H1 (cell line): ENCODE measurements around the gene RGS9BP. TPM values are rescaled to one million over a fixed set of nuclear protein-coding genes. Genes with fewer than 3 reads are reported as not detected.

ENCODE experiments used
- CTCF ChIA-PET: fragments of 300-600 bp; sonication (Branson Sonifier 250); formaldehyde crosslinking; loops from one replicate; lab custom pipeline; 2021; ENCODE audit not compliant: partially characterized antibody; lab: Charles Lee
- POLR2A ChIA-PET: fragments of 300-600 bp; sonication (Branson Sonifier 250); formaldehyde crosslinking; loops from one replicate; lab custom pipeline; 2021; ENCODE audit warnings: inconsistent platforms; ENCODE audit not compliant: partially characterized antibody; lab: Charles Lee
- DNase-seq, 2 experiments: peaks; one replicate each; pipeline versions ENCODE4 v3.0.0 to v3.0.0-alpha.2; 2010 to 2022; ENCODE audit warnings: low spot score in 2 of 2, low read depth in 1 of 2, mixed read lengths in 1 of 2
- FAIRE-seq: peaks from 2 replicates; lab custom pipeline; 2011; peaks lifted over from hg19 to GRCh38; lab: Jason Lieb, UNC
- H2AFZ ChIP-seq: 2 replicates; pipeline ENCODE4 v1.8.1; 2012; ENCODE audit warnings: low read length, inconsistent platforms
- H2AK5ac ChIP-seq: 2 replicates; pipeline ENCODE4 v1.6.1; 2013; ENCODE audit warnings: low read depth, low read length
- H2BK120ac ChIP-seq: replicated peaks from 2 replicates; pipeline ENCODE3; 2013; ENCODE audit warnings: low read depth, low read length, inconsistent platforms
- H2BK12ac ChIP-seq: 2 replicates; pipeline ENCODE4 v1.6.1; 2013; ENCODE audit warnings: low read depth, low read length
- H2BK15ac ChIP-seq: 2 replicates; pipeline ENCODE4 v1.6.1; 2013; ENCODE audit warnings: low read length
- H2BK20ac ChIP-seq: 2 replicates; pipeline ENCODE4 v1.6.1; 2013; ENCODE audit warnings: low read length
- H2BK5ac ChIP-seq: 2 replicates; pipeline ENCODE4 v1.6.1; 2013; ENCODE audit warnings: low read depth, low read length
- H3K14ac ChIP-seq: 2 replicates; pipeline ENCODE4 v1.6.1; 2013; ENCODE audit warnings: inconsistent platforms; ENCODE audit not compliant: insufficient read length
- H3K18ac ChIP-seq: 2 replicates; pipeline ENCODE4 v1.6.1; 2013; ENCODE audit warnings: low read length; ENCODE audit errors: extremely low read depth
- H3K23ac ChIP-seq: 2 replicates; pipeline ENCODE4 v1.6.1; 2013; ENCODE audit warnings: inconsistent platforms; ENCODE audit not compliant: insufficient read length
- H3K23me2 ChIP-seq: 2 replicates; pipeline ENCODE4 v1.6.1; 2013; ENCODE audit warnings: low read depth, low read length
- H3K27ac ChIP-seq: 2 replicates; pipeline ENCODE4 v1.6.1; 2011; ENCODE audit warnings: low read depth, low read length, inconsistent platforms
- H3K27me3 ChIP-seq, 4 experiments: replicated peaks in 1 of 4; 1 replicate in 1 of 4; 2 replicates in 3 of 4; pipeline versions ENCODE4 v1.6.1 to v1.8.1; 2011 to 2013; ENCODE audit warnings: low read length in 3 of 4, mild to moderate bottlenecking in 3 of 4, inconsistent platforms in 2 of 4, mixed read lengths in 2 of 4, moderate library complexity in 1 of 4; ENCODE audit not compliant: control insufficient read depth in 3 of 4, insufficient read depth in 3 of 4; ENCODE audit errors: extremely low read depth in 1 of 4
- H3K36me3 ChIP-seq, 4 experiments: 2 replicates each; pipeline versions ENCODE4 v1.6.1 to v1.8.1; 2011 to 2013; ENCODE audit warnings: mild to moderate bottlenecking in 4 of 4, low read length in 3 of 4, moderate library complexity in 2 of 4, control low read depth in 1 of 4, inconsistent platforms in 1 of 4; ENCODE audit not compliant: insufficient read depth in 4 of 4, control insufficient read depth in 2 of 4
- H3K4ac ChIP-seq: replicated peaks from 2 replicates; pipeline ENCODE3; 2013; ENCODE audit warnings: low read length, low read depth, mixed read lengths, inconsistent platforms; ENCODE audit not compliant: insufficient read length
- H3K4me1 ChIP-seq, 4 experiments: replicated peaks in 1 of 4; 1 replicate in 1 of 4; 2 replicates in 3 of 4; pipeline versions ENCODE4 v1.6.1 to v1.8.1; 2011 to 2013; ENCODE audit warnings: low read length in 3 of 4, inconsistent platforms in 2 of 4, mixed read lengths in 1 of 4; ENCODE audit not compliant: insufficient read depth in 4 of 4, control insufficient read depth in 3 of 4
- H3K4me2 ChIP-seq, 2 experiments: 2 replicates each; pipeline versions ENCODE4 v1.6.1 to v1.8.1; 2011 to 2013; ENCODE audit warnings: low read depth in 2 of 2, low read length in 2 of 2, control low read depth in 1 of 2, inconsistent platforms in 1 of 2, mild to moderate bottlenecking in 1 of 2; ENCODE audit not compliant: insufficient read depth in 1 of 2
- H3K4me3 ChIP-seq, 4 experiments: fragments of 200-600, 300-600 bp in 1 of 4; sonication (generic), shearing (Covaris generic), sonication (Bioruptor Twin) in 1 of 4; 2 replicates each; pipeline versions ENCODE4 v1.5.1 to v1.8.1; 2011 to 2016; ENCODE audit warnings: low read length in 4 of 4, low read depth in 3 of 4, control low read depth in 2 of 4, inconsistent platforms in 2 of 4, mild to moderate bottlenecking in 2 of 4, mixed read lengths in 1 of 4, moderate library complexity in 1 of 4; ENCODE audit not compliant: insufficient read depth in 2 of 4; ENCODE audit errors: extremely low read depth in 1 of 4
- H3K56ac ChIP-seq: replicated peaks from 2 replicates; pipeline ENCODE3; 2013; ENCODE audit warnings: low read depth, mild to moderate bottlenecking, mixed read lengths, low read length, inconsistent platforms; ENCODE audit not compliant: insufficient read length
- H3K79me1 ChIP-seq: 2 replicates; pipeline ENCODE4 v1.6.1; 2013; ENCODE audit warnings: low read depth, low read length, control low read depth
- H3K79me2 ChIP-seq, 2 experiments: 2 replicates each; pipeline versions ENCODE4 v1.6.1 to v1.8.1; 2012 to 2013; ENCODE audit warnings: low read length in 2 of 2, mild to moderate bottlenecking in 2 of 2, inconsistent platforms in 1 of 2; ENCODE audit not compliant: insufficient read depth in 2 of 2, control insufficient read depth in 1 of 2
- H3K9ac ChIP-seq, 4 experiments: replicated peaks in 1 of 4; 1 replicate in 1 of 4; 2 replicates in 3 of 4; pipeline versions ENCODE4 v1.6.1 to v1.8.1; 2011 to 2013; ENCODE audit warnings: low read depth in 3 of 4, low read length in 3 of 4, control low read depth in 2 of 4, mild to moderate bottlenecking in 2 of 4, moderate library complexity in 2 of 4, inconsistent platforms in 1 of 4; ENCODE audit errors: extremely low read depth in 1 of 4
- H3K9me3 ChIP-seq, 2 experiments: 2 replicates each; pipeline versions ENCODE4 v1.6.1 to v1.8.1; 2012 to 2013; ENCODE audit warnings: mild to moderate bottlenecking in 2 of 2, moderate library complexity in 2 of 2, control low read depth in 1 of 2, inconsistent platforms in 1 of 2, low read depth in 1 of 2, low read length in 1 of 2, mixed read lengths in 1 of 2; ENCODE audit not compliant: insufficient read depth in 2 of 2
- H4K20me1 ChIP-seq, 2 experiments: replicated peaks in 1 of 2; 2 replicates each; pipeline versions ENCODE3 to v1.8.1; 2011 to 2013; ENCODE audit warnings: inconsistent platforms in 2 of 2, low read length in 2 of 2, mild to moderate bottlenecking in 1 of 2; ENCODE audit not compliant: insufficient read depth in 2 of 2, control insufficient read depth in 1 of 2
- H4K5ac ChIP-seq: 2 replicates; pipeline ENCODE4 v1.6.1; 2013; ENCODE audit warnings: low read length, low read depth, mixed read lengths, inconsistent platforms; ENCODE audit not compliant: insufficient read length
- H4K8ac ChIP-seq: 2 replicates; pipeline ENCODE4 v1.8.0; 2013; ENCODE audit warnings: mild to moderate bottlenecking, moderate library complexity, low read length, inconsistent platforms; ENCODE audit not compliant: insufficient read depth; ENCODE audit errors: extremely low read depth
- H4K91ac ChIP-seq: replicated peaks from 2 replicates; pipeline ENCODE3; 2013; ENCODE audit warnings: low read length, mixed read lengths, inconsistent platforms; ENCODE audit not compliant: insufficient read length
- CHD2 ChIP-seq: IDR thresholded peaks from 2 replicates; pipeline ENCODE4 v1.6.1; 2012; ENCODE audit warnings: low read length, improper control_type of control experiment
- CREB1 ChIP-seq: IDR thresholded peaks from 2 replicates; pipeline ENCODE4 v1.6.1; 2012; ENCODE audit warnings: inconsistent platforms
- EZH2 ChIP-seq: fragments of 200-600 bp; sonication (generic); IDR thresholded peaks from 2 replicates; pipeline ENCODE4 v1.7.1; 2012; ENCODE audit warnings: low read depth, mild to moderate bottlenecking, moderate library complexity, low read length, inconsistent platforms; ENCODE audit not compliant: severe bottlenecking
- JUND ChIP-seq: IDR thresholded peaks from 2 replicates; pipeline ENCODE4 v1.6.1; 2011; ENCODE audit warnings: mild to moderate bottlenecking, improper control_type of control experiment, low read length
- KDM4A ChIP-seq: IDR thresholded peaks from one replicate; pipeline ENCODE4 v1.7.1; 2012; ENCODE audit warnings: low read depth, mild to moderate bottlenecking, moderate library complexity, low read length, inconsistent platforms; ENCODE audit not compliant: severe bottlenecking
- NANOG ChIP-seq: IDR thresholded peaks from 2 replicates; pipeline ENCODE4 v1.6.1; 2011; ENCODE audit warnings: low read length, low read depth, mild to moderate bottlenecking, inconsistent platforms; ENCODE audit not compliant: insufficient read depth, poor library complexity, severe bottlenecking
- SIRT6 ChIP-seq: IDR thresholded peaks from one replicate; pipeline ENCODE4 v1.7.1; 2012; ENCODE audit warnings: low read length, inconsistent platforms
- SIX5 ChIP-seq: IDR thresholded peaks from 2 replicates; pipeline ENCODE4 v1.6.1; 2011; ENCODE audit warnings: mild to moderate bottlenecking, low read depth, low read length
- SP1 ChIP-seq: IDR thresholded peaks from 2 replicates; pipeline ENCODE4 v1.6.1; 2011; ENCODE audit warnings: low read depth, low read length
- TAF7 ChIP-seq: optimal IDR thresholded peaks from 2 replicates; pipeline ENCODE3; 2011; ENCODE audit warnings: low read depth, mild to moderate bottlenecking, inconsistent platforms, low read length, moderate library complexity, borderline replicate concordance
- YY1 ChIP-seq: IDR thresholded peaks from 2 replicates; pipeline ENCODE4 v1.6.1; 2011; ENCODE audit warnings: low read depth, mild to moderate bottlenecking, low read length
- WGBS, 2 experiments: shearing (Covaris generic) in 1 of 2; methylation state at CpG; one replicate each; pipeline versions ENCODE4 v1.1.6 to v1.1.7; 2013 to 2015; ENCODE audit warnings: low lambda C conversion rate in 2 of 2, mixed read lengths in 2 of 2, inconsistent platforms in 1 of 2, low coverage in 1 of 2, missing lambda C conversion rate in 1 of 2; ENCODE audit not compliant: insufficient replicate concordance in 2 of 2, insufficient coverage in 1 of 2, insufficient read length in 1 of 2; ENCODE audit errors: extremely low coverage in 1 of 2, missing lambda C conversion rate in 1 of 2; 5-methylcytosine and 5-hydroxymethylcytosine counted together
- polyA plus RNA-seq, 7 experiments: library from polyadenylated mRNA; depleted of rRNA in 3 of 7; stranded (reverse) in 5 of 7; unstranded in 2 of 7; fragments of >200 nt in 5 of 7; fragments of 200-250 nt in 2 of 7; gene quantifications; 1 replicate in 5 of 7; 2 replicates in 1 of 7; 4 replicates in 1 of 7; pipeline versions ENCODE4 v1.2.1 to v1.2.3, GENCODE V29; 2011 to 2013; ENCODE audit warnings: missing spikeins in 2 of 7, mixed read lengths in 2 of 7
- total RNA-seq: library from RNA; stranded (reverse); fragmentation: NEBNext Ultra II Directional; extraction: Animal tissue kit (Norgen Biotek cat#: 25700); gene quantifications from 2 replicates; pipeline ENCODE4 v1.2.1, GENCODE V29; 2021
- TF ChIP-seq, protein P1 (sequence below), 3 experiments: IDR thresholded peaks; 1 replicate in 2 of 3; 2 replicates in 1 of 3; pipeline versions ENCODE4 v1.5.1 to v1.6.1; 2011; ENCODE audit warnings: low read length in 3 of 3, mild to moderate bottlenecking in 3 of 3, inconsistent platforms in 2 of 3, low read depth in 1 of 3, moderate library complexity in 1 of 3; ENCODE audit not compliant: insufficient read depth in 1 of 3; ENCODE audit errors: control extremely low read depth in 1 of 3

The RGS9BP gene
- total and polyA plus RNA-seq, 2 of the 8 experiments (the other 6 are each of a cell fraction or from before 2014, with no cell fraction given) = 0.11 to 0.26 TPM

DNA sequence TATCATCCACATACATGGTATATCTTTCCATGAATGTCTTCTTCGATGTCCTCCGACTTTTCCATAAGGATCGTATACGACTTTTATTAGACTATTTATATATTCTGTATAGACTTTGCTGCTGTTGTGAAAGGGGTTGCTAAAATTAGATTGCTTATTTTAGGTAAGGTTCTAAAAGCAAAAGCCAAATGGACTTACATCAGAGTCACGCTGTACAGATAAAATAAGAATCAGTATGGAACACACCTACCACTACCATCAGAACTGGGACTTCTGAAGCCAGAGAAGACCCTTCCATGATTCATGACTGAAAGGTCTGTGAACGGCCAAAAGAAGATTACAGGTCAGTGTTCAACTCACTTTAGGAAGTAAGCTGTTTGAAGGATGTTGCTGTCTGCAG is 9.6 kb upstream of the RGS9BP start:
- H3K18ac ChIP-seq = no peak overlapping the region
- TF ChIP-seq JUND = no peak
- TF ChIP-seq CHD2 = no peak
- no peak for TF ChIP-seq SIRT6
- TF ChIP-seq SIX5 = no peak
- no peak for TF ChIP-seq KDM4A
- TF ChIP-seq, protein P1, sequence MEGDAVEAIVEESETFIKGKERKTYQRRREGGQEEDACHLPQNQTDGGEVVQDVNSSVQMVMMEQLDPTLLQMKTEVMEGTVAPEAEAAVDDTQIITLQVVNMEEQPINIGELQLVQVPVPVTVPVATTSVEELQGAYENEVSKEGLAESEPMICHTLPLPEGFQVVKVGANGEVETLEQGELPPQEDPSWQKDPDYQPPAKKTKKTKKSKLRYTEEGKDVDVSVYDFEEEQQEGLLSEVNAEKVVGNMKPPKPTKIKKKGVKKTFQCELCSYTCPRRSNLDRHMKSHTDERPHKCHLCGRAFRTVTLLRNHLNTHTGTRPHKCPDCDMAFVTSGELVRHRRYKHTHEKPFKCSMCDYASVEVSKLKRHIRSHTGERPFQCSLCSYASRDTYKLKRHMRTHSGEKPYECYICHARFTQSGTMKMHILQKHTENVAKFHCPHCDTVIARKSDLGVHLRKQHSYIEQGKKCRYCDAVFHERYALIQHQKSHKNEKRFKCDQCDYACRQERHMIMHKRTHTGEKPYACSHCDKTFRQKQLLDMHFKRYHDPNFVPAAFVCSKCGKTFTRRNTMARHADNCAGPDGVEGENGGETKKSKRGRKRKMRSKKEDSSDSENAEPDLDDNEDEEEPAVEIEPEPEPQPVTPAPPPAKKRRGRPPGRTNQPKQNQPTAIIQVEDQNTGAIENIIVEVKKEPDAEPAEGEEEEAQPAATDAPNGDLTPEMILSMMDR (IDR thresholded peaks at IDR 0.05; ENCODE audit: control extremely low read depth in 1 of 3, insufficient read depth in 1 of 3, low read depth in 1 of 3, low read length in 3 of 3) = no peak
- TF ChIP-seq SP1 = no peak
- TF ChIP-seq YY1 = no peak
- no peak for TF ChIP-seq EZH2
- TF ChIP-seq NANOG = no peak
- no peak for TF ChIP-seq CREB1
- TF ChIP-seq TAF7 = no peak
- TF ChIP-seq, all 59 proteins: peak for 0
- no peak overlapping the region for H3K4me2 ChIP-seq
- no peak overlapping the region for H2AK5ac ChIP-seq
- DNase-seq = no peak
- POLR2A ChIA-PET = no interaction called here
- H4K8ac ChIP-seq = no peak overlapping the region
- no peaks in the 10 kb centered on the region for H3K4me1 ChIP-seq
- H2BK5ac ChIP-seq = no peak overlapping the region
- no peak for FAIRE-seq
- no peak overlapping the region for H4K91ac ChIP-seq
- WGBS, 2 experiments = 95% methylated on average over 6 of the region's 6 CpGs; no CpG with 5 or more reads in 1 of the 2 experiments
- no peak overlapping the region for H2BK12ac ChIP-seq
- peaks cover 0 to 8% of the 10 kb centered on the region in 2 experiments for H4K20me1 ChIP-seq
- no peak overlapping the region for H3K4ac ChIP-seq
- H3K79me2 ChIP-seq = peaks cover 6 to 77% of the 10 kb centered on the region in 2 experiments
- no peaks in the 10 kb centered on the region for H3K27me3 ChIP-seq
- peaks cover 0 to 11% (median 0%) of the 10 kb centered on the region in 4 experiments; a peak in 2 of 8 replicates for H3K36me3 ChIP-seq
- H3K79me1 ChIP-seq = peaks cover 14% of the 10 kb centered on the region; the same call in 1 of the 2 replicates
- no peak overlapping the region for H3K56ac ChIP-seq
- no peaks in the 10 kb centered on the region for H3K9me3 ChIP-seq
- no peak overlapping the region for H2BK15ac ChIP-seq
- H2BK20ac ChIP-seq = no peak overlapping the region
- CTCF ChIA-PET = interaction anchor here (0.5 kb wide), 1 partner anchor 332 kb away, joined by 3 read pairs; no protein-coding TSS in a partner anchor
- H3K27ac ChIP-seq = no peak overlapping the region
- H3K23ac ChIP-seq = no peak overlapping the region
- no peak overlapping the region for H4K5ac ChIP-seq
- H2BK120ac ChIP-seq = no peak overlapping the region
- H2AFZ ChIP-seq = no peak overlapping the region
- no peak overlapping the region for H3K14ac ChIP-seq
- no peak overlapping the region for H3K9ac ChIP-seq
- H3K4me3 ChIP-seq = no peak overlapping the region
- H3K23me2 ChIP-seq = no peaks in the 10 kb centered on the region
